AG04450 (cell line): Measurements from ENCODE around the gene METTL9. TPM values are rescaled to one million over a fixed set of nuclear protein-coding genes. Genes with fewer than 3 reads are reported as not detected.

ENCODE experiments used
- CTCF ChIA-PET: fragments of 300-600, 350-600 bp; formaldehyde crosslinking; extraction: SDS; loops from one replicate; lab custom pipeline; 2022; ENCODE audit warnings: antibody characterized with exemption, inconsistent platforms; lab: Charles Lee
- POLR2A ChIA-PET: fragments of 350-600 bp; formaldehyde crosslinking; extraction: SDS; loops from one replicate; lab custom pipeline; 2021; ENCODE audit warnings: antibody characterized with exemption, inconsistent platforms; lab: Yijun Ruan, JAX
- DNase-seq: peaks from one replicate; pipeline ENCODE4 v3.0.0-alpha.2; 2011; ENCODE audit warnings: low read depth, low spot score
- H3K27ac ChIP-seq: one replicate; pipeline ENCODE4 v1.5.1; 2012; ENCODE audit warnings: low read depth, low read length, control low read depth
- H3K27me3 ChIP-seq: one replicate; pipeline ENCODE4 v1.6.0; 2012; ENCODE audit warnings: low read length; ENCODE audit not compliant: control insufficient read depth, insufficient read depth
- H3K4me3 ChIP-seq: 2 replicates; pipeline ENCODE4 v1.5.1; 2011; ENCODE audit warnings: mild to moderate bottlenecking, low read depth, low read length, control low read depth
- H3K9me3 ChIP-seq: 2 replicates; pipeline ENCODE4 v1.5.1; 2012; ENCODE audit warnings: low read length; ENCODE audit not compliant: control insufficient read depth, insufficient read depth
- polyA plus RNA-seq: library from polyadenylated mRNA; depleted of rRNA; stranded (reverse); fragments of >200 nt; gene quantifications from 2 replicates; pipeline ENCODE4 v1.2.3, GENCODE V29; 2011
- TF ChIP-seq, protein P1 (sequence below): IDR thresholded peaks from 2 replicates; pipeline ENCODE4 v1.5.1; 2011; ENCODE audit warnings: low read depth, low read length, control low read depth, inconsistent platforms

METTL9 gene
- polyA plus RNA-seq, 1 experiment = 142 TPM

DNA sequence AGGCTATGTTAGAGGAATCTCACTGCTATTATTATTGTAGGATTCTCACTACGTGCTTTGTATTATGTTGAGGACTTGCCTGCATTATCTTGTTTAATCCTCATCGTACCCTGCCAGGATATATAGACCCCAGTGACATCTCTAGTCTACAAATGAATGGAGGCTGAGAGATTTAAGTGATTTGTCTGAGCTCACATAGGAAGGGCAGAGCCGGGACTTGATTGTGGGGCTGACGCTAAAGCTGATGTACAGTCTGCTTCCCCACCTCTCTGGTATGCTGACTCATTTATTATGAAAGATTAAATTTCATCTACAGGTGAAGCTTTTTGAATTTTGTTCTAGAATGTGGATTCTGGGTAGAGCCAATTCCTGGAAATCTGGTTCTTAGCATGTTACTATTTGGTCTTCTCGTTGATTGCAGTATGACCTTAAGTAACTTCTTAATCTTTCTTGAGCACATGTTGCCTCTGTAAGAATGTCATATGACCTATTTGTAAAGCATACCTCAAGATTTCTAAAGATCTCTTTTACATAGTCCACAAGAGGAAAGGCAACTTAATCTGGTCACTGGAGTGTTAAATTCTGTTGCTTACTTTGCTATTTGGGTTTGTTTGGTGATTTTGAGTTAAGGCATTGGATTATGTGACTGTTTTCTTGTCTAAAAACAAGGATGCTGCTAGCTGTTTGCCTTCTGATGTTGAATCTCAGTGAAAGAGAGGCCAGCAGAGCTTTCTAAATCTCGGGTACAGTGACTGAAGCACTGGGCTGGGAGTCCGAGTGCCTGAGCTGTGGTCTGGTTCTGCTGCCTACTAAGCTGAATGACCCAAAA lies 12.4 kb downstream of the METTL9 start:
- TF ChIP-seq, protein P1, sequence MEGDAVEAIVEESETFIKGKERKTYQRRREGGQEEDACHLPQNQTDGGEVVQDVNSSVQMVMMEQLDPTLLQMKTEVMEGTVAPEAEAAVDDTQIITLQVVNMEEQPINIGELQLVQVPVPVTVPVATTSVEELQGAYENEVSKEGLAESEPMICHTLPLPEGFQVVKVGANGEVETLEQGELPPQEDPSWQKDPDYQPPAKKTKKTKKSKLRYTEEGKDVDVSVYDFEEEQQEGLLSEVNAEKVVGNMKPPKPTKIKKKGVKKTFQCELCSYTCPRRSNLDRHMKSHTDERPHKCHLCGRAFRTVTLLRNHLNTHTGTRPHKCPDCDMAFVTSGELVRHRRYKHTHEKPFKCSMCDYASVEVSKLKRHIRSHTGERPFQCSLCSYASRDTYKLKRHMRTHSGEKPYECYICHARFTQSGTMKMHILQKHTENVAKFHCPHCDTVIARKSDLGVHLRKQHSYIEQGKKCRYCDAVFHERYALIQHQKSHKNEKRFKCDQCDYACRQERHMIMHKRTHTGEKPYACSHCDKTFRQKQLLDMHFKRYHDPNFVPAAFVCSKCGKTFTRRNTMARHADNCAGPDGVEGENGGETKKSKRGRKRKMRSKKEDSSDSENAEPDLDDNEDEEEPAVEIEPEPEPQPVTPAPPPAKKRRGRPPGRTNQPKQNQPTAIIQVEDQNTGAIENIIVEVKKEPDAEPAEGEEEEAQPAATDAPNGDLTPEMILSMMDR = no peak
- ChIA-PET CTCF (interaction anchor here (1.0 to 3.0 kb wide), 2 partner anchors 28 to 46 kb away, joined by 3 to 20 read pairs; no protein-coding TSS in a partner anchor), POLR2A (no interaction called here)
- Histone ChIP-seq H3K9me3 (no peaks in the 10 kb centered on the region), H3K4me3 (no peak overlapping the region), H3K27ac (peak overlapping the region; percentile 42), H3K27me3 (no peaks in the 10 kb centered on the region)
- no peak for DNase-seq

GRCh38 chr16:21613361-21613760 lies 14.0 kb downstream of the METTL9 start:
- ChIA-PET CTCF (interaction anchor here (0.6 to 1.2 kb wide), 2 partner anchors 27 to 44 kb away, joined by 3 to 4 read pairs; no protein-coding TSS in a partner anchor), POLR2A (no interaction called here)
- H3K4me3 ChIP-seq = no peak overlapping the region
- no peaks in the 10 kb centered on the region for H3K27me3 ChIP-seq
- H3K27ac ChIP-seq = no peak overlapping the region
- TF ChIP-seq, protein P1 = no peak
- no peaks in the 10 kb centered on the region for H3K9me3 ChIP-seq
- no peak for DNase-seq

DNA sequence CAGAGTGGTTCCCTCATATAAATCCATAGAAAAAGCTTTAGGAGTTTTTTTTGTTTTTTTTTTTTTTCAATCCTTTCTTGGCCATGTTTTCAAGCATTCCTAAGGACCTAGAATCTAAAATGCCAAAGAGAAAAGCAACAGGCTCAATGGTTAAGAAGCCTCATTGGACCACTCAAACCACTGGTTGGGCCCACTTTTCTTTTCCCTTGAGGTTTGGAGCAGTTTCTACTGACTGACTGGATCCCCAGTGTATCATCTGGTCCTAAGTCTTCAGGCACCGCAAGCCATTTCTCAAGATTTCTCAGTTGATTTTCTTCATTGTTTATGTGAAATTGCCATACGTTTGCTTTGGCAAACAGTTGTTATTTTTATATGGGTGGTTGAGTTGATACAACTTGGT lies 14.4 kb downstream of the METTL9 start:
- DNase-seq = no peak
- Histone ChIP-seq H3K27ac (no peak overlapping the region), H3K27me3 (no peaks in the 10 kb centered on the region), H3K9me3 (no peaks in the 10 kb centered on the region), H3K4me3 (no peak overlapping the region)
- CTCF ChIA-PET = interaction anchor here (0.6 to 1.2 kb wide), 2 partner anchors 27 to 43 kb away, joined by 3 to 4 read pairs; no protein-coding TSS in a partner anchor
- TF ChIP-seq, protein P1 = no peak
- POLR2A ChIA-PET = no interaction called here

DNA sequence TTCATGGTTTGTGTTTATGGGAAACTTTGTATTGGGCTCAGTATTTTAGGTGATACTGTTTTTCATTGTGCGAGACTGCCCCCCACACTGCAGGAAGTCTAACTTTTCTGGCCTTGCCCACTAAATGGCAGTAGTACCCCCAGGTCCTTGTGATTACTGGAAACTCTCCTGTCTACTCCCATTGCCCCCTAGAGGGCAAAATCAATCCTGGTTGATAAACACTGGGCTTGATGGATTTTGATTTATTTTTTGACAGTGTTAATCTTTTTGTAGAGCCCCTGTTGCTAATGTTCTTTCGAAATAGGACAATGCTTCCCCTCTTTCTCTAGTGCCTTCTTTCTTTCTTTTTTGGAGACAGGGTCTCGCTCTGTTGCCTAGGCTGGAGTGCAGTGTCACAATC lies 15.5 kb downstream of the METTL9 start:
- CTCF ChIA-PET = interaction anchor here (1.9 kb wide), 1 partner anchor 42 kb away, joined by 8 read pairs; no protein-coding TSS in a partner anchor
- Histone ChIP-seq H3K4me3 (no peak overlapping the region), H3K27me3 (no peaks in the 10 kb centered on the region), H3K9me3 (no peaks in the 10 kb centered on the region), H3K27ac (no peak overlapping the region)
- POLR2A ChIA-PET = no interaction called here
- no peak for DNase-seq
- TF ChIP-seq, protein P1 = peak; percentile 7; the same call in 1 of the 2 replicates

DNA sequence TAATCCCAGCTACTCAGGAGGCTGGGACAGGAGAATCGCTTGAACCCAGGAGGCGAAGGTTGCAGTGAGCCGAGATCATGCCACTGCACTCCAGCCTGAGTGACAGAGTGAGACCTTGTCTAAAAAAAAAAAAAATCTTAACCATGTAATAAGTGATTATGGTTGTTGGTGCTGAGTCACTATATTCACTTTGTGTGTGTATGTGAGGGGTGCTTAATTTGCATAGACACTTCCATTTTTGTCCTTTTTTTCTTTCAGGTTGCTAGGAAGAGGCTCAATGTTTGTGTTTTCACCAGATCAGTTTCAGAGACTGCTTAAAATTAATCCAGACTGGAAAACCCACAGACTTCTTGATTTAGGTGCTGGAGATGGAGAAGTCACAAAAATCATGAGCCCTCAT lies 18.2 kb downstream of the METTL9 start:
- Histone ChIP-seq H3K4me3 (no peak overlapping the region), H3K27ac (no peak overlapping the region), H3K27me3 (no peaks in the 10 kb centered on the region), H3K9me3 (no peaks in the 10 kb centered on the region)
- ChIA-PET CTCF (no interaction called here), POLR2A (no interaction called here)
- TF ChIP-seq, protein P1 = no peak
- DNase-seq = no peak
